ENCODE data around the gene TMEM258. TPM values are rescaled to one million over a fixed set of nuclear protein-coding genes. Genes with fewer than 3 reads are reported as not detected.

TMEM258 gene
- total RNA-seq, 2 experiments from 2014 or later, result 162 to 170 TPM

DNA sequence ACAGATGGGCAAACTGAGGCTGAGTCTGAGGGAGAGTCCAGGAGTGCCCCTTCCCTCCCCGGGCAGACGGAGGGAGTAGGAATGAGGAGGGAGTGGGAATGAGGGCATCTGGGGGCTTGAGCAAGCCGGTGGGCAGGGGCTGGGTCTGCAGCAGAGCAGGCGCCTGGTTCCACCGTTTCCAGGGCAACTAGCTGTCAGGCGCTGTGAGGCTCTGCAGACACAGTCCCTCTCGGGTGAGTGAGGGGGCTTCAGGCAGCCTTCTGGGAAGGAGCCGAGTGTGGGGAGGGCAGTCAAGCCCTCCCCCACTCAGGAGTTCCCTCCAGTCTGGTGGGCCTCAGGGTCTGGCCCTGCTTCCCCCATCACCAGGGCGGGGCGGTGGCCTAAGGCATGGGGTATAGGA, 19.0 kb downstream of the TMEM258 start:
- Mint-ChIP-seq H3K4me1 (ENCODE audit: low read depth) (peaks cover 13% of the 10 kb centered on the region), H3K36me3 (ENCODE audit: low read depth) (no peaks in the 10 kb centered on the region), H3K9me3 (no peaks in the 10 kb centered on the region), H3K27me3 (peaks cover 2% of the 10 kb centered on the region), H3K27ac (no peak overlapping the region), H3K4me3 (no peak overlapping the region)
- POLR2A ChIA-PET, result interaction anchor here (1.5 kb wide), 1 partner anchor 9 kb away, joined by 3 read pairs; no protein-coding TSS in a partner anchor
- CTCF ChIA-PET, result interaction anchor here (0.9 kb wide), 1 partner anchor 26 kb away, joined by 3 read pairs; no protein-coding TSS in a partner anchor
- DNase-seq (no peak), ATAC-seq (no peak)
- intact Hi-C loops (cut with micrococcal nuclease), result no loop called here
- TF ChIP-seq, protein P1, sequence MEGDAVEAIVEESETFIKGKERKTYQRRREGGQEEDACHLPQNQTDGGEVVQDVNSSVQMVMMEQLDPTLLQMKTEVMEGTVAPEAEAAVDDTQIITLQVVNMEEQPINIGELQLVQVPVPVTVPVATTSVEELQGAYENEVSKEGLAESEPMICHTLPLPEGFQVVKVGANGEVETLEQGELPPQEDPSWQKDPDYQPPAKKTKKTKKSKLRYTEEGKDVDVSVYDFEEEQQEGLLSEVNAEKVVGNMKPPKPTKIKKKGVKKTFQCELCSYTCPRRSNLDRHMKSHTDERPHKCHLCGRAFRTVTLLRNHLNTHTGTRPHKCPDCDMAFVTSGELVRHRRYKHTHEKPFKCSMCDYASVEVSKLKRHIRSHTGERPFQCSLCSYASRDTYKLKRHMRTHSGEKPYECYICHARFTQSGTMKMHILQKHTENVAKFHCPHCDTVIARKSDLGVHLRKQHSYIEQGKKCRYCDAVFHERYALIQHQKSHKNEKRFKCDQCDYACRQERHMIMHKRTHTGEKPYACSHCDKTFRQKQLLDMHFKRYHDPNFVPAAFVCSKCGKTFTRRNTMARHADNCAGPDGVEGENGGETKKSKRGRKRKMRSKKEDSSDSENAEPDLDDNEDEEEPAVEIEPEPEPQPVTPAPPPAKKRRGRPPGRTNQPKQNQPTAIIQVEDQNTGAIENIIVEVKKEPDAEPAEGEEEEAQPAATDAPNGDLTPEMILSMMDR (IDR thresholded peaks at IDR 0.05), result no peak

GRCh38 chr11:61771985-61772455, 20.4 kb downstream of the TMEM258 start:
- Mint-ChIP-seq H3K4me3 (no peak overlapping the region), H3K27me3 (peaks cover 2% of the 10 kb centered on the region), H3K36me3 (ENCODE audit: low read depth) (no peaks in the 10 kb centered on the region), H3K4me1 (ENCODE audit: low read depth) (peaks cover 6% of the 10 kb centered on the region), H3K27ac (no peak overlapping the region), H3K9me3 (no peaks in the 10 kb centered on the region)
- CTCF ChIA-PET, result interaction anchor here (1.1 kb wide), 1 partner anchor 16 kb away, joined by 5 read pairs; no protein-coding TSS in a partner anchor
- POLR2A ChIA-PET, result interaction anchor here (1.1 kb wide), 1 partner anchor 21 kb away, joined by 4 read pairs; the partner anchor contains the start of gene FEN1
- intact Hi-C loops (cut with micrococcal nuclease), result no loop called here
- TF ChIP-seq, protein P1 (IDR thresholded peaks at IDR 0.05), result no peak
- ATAC-seq, result no peak
- no peak for DNase-seq

DNA sequence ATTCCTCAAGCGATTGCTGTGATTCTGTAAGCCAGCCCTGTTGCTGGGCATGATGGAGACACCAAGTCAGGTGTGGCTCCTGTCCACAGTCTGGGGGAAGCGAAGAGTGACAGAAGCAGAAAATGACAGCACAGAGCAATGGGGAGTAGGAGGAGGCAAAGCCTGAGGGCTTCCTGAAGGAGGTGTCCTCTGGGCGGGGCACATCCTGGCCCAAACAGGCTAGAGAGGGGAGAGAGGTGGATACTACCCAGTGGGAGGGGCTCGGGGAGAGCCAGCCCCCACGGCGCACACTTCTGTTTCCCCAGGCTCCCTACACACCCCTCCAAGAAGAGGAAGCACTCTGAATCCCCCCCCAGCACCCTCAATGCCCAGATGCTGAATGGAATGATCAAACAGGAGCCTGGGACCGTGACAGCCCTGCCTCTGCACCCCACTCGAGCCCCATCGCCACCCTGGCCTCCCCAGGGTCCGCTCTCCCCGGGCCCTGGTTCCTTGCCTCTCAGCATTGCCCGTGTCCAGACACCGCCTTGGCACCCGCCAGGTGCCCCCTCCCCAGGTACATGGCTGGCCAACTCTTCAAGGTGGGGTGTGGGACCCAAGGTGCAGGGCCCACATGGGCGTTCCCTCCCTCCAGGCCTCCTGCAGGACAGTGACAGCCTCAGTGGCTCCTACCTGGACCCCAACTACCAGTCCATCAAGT, 21.1 kb downstream of the TMEM258 start:
- no peak overlapping the region for H3K4me3 Mint-ChIP-seq
- no peaks in the 10 kb centered on the region for H3K4me1 Mint-ChIP-seq (ENCODE audit: low read depth)
- POLR2A ChIA-PET, result no interaction called here
- no peaks in the 10 kb centered on the region for H3K27me3 Mint-ChIP-seq
- ATAC-seq (no peak), DNase-seq (no peak)
- H3K36me3 Mint-ChIP-seq (ENCODE audit: low read depth), result no peaks in the 10 kb centered on the region
- TF ChIP-seq, protein P1 (IDR thresholded peaks at IDR 0.05), result no peak
- CTCF ChIA-PET, result no interaction called here
- no peak overlapping the region for H3K27ac Mint-ChIP-seq
- intact Hi-C loops (cut with micrococcal nuclease), result no loop called here
- no peaks in the 10 kb centered on the region for H3K9me3 Mint-ChIP-seq

GRCh38 chr11:61769946-61770683, 22.3 kb downstream of the TMEM258 start:
- Mint-ChIP-seq H3K27ac (no peak overlapping the region), H3K36me3 (ENCODE audit: low read depth) (no peaks in the 10 kb centered on the region), H3K4me3 (no peak overlapping the region), H3K27me3 (no peaks in the 10 kb centered on the region), H3K4me1 (ENCODE audit: low read depth) (no peaks in the 10 kb centered on the region), H3K9me3 (no peaks in the 10 kb centered on the region)
- CTCF ChIA-PET, result interaction anchor here (0.6 to 1.5 kb wide), 2 partner anchors 24 to 36 kb away, joined by 3 read pairs; no protein-coding TSS in a partner anchor
- TF ChIP-seq, protein P1 (IDR thresholded peaks at IDR 0.05), result no peak
- DNase-seq (no peak), ATAC-seq (no peak)
- POLR2A ChIA-PET, result no interaction called here
- intact Hi-C loops (cut with micrococcal nuclease), result no loop called here
